ENCODE results near the gene ZGPAT.

DNA sequence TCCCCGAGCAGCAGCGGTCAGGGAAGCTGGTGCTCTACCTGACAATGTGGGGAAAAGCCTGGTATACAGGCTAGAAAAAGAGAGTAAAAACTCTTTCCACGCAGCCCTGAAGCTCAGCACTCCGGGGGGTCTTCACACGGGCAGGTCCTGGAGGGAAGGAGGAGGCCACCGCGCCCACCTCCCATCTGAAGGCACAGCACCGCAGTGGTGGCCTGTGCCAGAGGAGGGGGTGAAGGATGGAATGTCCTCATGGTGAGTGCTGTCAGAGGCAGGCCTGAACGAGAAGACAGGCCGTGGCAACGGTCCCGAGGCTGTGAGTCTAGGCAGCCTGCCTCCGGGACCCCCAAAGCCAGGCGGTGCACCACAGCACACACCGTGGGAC is 37.6 kb downstream of the ZGPAT start:
- TF ChIP-seq POLR2A (IDR thresholded peaks at IDR 0.05) (no peak), POLR2AphosphoS5 (IDR thresholded peaks at IDR 0.05) (no peak)
- TF ChIP-seq, protein P1, sequence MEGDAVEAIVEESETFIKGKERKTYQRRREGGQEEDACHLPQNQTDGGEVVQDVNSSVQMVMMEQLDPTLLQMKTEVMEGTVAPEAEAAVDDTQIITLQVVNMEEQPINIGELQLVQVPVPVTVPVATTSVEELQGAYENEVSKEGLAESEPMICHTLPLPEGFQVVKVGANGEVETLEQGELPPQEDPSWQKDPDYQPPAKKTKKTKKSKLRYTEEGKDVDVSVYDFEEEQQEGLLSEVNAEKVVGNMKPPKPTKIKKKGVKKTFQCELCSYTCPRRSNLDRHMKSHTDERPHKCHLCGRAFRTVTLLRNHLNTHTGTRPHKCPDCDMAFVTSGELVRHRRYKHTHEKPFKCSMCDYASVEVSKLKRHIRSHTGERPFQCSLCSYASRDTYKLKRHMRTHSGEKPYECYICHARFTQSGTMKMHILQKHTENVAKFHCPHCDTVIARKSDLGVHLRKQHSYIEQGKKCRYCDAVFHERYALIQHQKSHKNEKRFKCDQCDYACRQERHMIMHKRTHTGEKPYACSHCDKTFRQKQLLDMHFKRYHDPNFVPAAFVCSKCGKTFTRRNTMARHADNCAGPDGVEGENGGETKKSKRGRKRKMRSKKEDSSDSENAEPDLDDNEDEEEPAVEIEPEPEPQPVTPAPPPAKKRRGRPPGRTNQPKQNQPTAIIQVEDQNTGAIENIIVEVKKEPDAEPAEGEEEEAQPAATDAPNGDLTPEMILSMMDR (IDR thresholded peaks at IDR 0.05), result no peak
